HCT116 (cell line): ENCODE measurements around the gene KIF18A. TPM values are rescaled to one million over a fixed set of nuclear protein-coding genes. Genes with fewer than 3 reads are reported as not detected.

ENCODE experiments used
- ATAC-seq: fragments of 200-7000 bp; cut with Tn5 transposase; 2 replicates; pipeline ENCODE4 v1.9.1; 2020; ENCODE audit warnings: mild to moderate bottlenecking, moderate library complexity
- BruUV-seq: library from RNA; stranded (reverse); fragments of 400-500 nt; replicated peaks from 2 replicates; lab custom pipeline; 2021; lab: Mats Ljungman, UMichigan
- CTCF ChIA-PET: fragments of 300-600 bp; sonication (Branson Sonifier 250); formaldehyde crosslinking; loops from one replicate; lab custom pipeline; 2021; ENCODE audit warnings: antibody characterized with exemption; lab: Charles Lee
- POLR2A ChIA-PET: fragments of 300-600, 350-600 bp; sonication (Branson Sonifier 250); formaldehyde crosslinking; loops from one replicate; lab custom pipeline; 2021; ENCODE audit warnings: antibody characterized with exemption; lab: Charles Lee
- RAD21 ChIA-PET, 2 experiments: fragments of 300-600 bp; sonication (Branson Sonifier 250); formaldehyde crosslinking; loops; one replicate each; lab custom pipeline; 2023; ENCODE audit warnings: low total read pairs in 2 of 2; ENCODE audit not compliant: uncharacterized antibody in 2 of 2, unreplicated experiment in 2 of 2, low non-redundant PET in 1 of 2; lab: Charles Lee
- DNase-seq: peaks from one replicate; pipeline ENCODE4 v3.0.0-alpha.2; 2010; ENCODE audit warnings: low read depth, low spot score
- H2AFZ ChIP-seq: fragments of 200-600 bp; shearing (Covaris generic), sonication (generic); 2 replicates; pipeline ENCODE4 v1.6.1; 2017; ENCODE audit warnings: low read depth, mixed run types, mixed read lengths, antibody characterized with exemption, low read length; ENCODE audit not compliant: poor library complexity, severe bottlenecking
- H3K27ac ChIP-seq: 2 replicates; pipeline ENCODE4 v1.5.1; 2012; ENCODE audit warnings: low read depth, low read length
- H3K27me3 ChIP-seq: fragments of 200-600 bp; sonication (generic); 2 replicates; pipeline ENCODE4 v1.6.1; 2016; ENCODE audit warnings: mixed run types, low read length, mixed read lengths; ENCODE audit not compliant: insufficient read depth
- H3K36me3 ChIP-seq, 2 experiments: fragments of 200-500 bp in 1 of 2; fragments of 200-600 bp in 1 of 2; sonication (Bioruptor generic) in 1 of 2; sonication (generic) in 1 of 2; 2 replicates each; pipeline versions ENCODE4 v1.5.1 to v1.6.1; 2014 to 2016; ENCODE audit warnings: low read length in 2 of 2, inconsistent platforms in 1 of 2, mixed read lengths in 1 of 2, mixed run types in 1 of 2; ENCODE audit not compliant: insufficient read depth in 2 of 2, control insufficient read depth in 1 of 2
- H3K4me1 ChIP-seq, 2 experiments: fragments of 200-600 bp in 1 of 2; sonication (generic) in 1 of 2; 2 replicates each; pipeline versions ENCODE4 v1.5.1 to v1.6.1; 2012 to 2017; ENCODE audit warnings: low read length in 2 of 2, inconsistent platforms in 1 of 2, mild to moderate bottlenecking in 1 of 2, mixed read lengths in 1 of 2, mixed run types in 1 of 2, moderate library complexity in 1 of 2; ENCODE audit not compliant: insufficient read depth in 2 of 2, control insufficient read depth in 1 of 2
- H3K4me2 ChIP-seq: fragments of 200-600 bp; sonication (generic); 2 replicates; pipeline ENCODE4 v1.6.1; 2017; ENCODE audit warnings: mixed run types, low read length, mixed read lengths
- H3K4me3 ChIP-seq, 2 experiments: fragments of 200-600 bp in 1 of 2; sonication (generic) in 1 of 2; replicated peaks in 1 of 2; 2 replicates each; pipeline ENCODE4 v1.5.1; 2011 to 2016; ENCODE audit warnings: low read length in 2 of 2, control low read depth in 1 of 2, low read depth in 1 of 2, mild to moderate bottlenecking in 1 of 2, mixed read lengths in 1 of 2, mixed run types in 1 of 2
- H3K79me2 ChIP-seq: fragments of 200-600 bp; sonication (generic); 2 replicates; pipeline ENCODE4 v1.6.1; 2017; ENCODE audit warnings: mild to moderate bottlenecking, mixed run types, low read length, moderate library complexity, mixed read lengths; ENCODE audit not compliant: insufficient read depth
- H3K9ac ChIP-seq: fragments of 200-600 bp; sonication (generic); 2 replicates; pipeline ENCODE4 v1.6.1; 2016; ENCODE audit warnings: low read length, mixed read lengths
- H3K9me2 ChIP-seq: fragments of 200-600 bp; sonication (generic), shearing (Covaris generic); 2 replicates; pipeline ENCODE4 v1.6.1; 2017; ENCODE audit warnings: mixed run types, mild to moderate bottlenecking, moderate library complexity; ENCODE audit not compliant: insufficient read depth
- H3K9me3 ChIP-seq, 2 experiments: fragments of 200-500 bp in 1 of 2; fragments of 200-600 bp in 1 of 2; sonication (Bioruptor generic) in 1 of 2; sonication (generic) in 1 of 2; 2 replicates each; pipeline ENCODE4 v1.6.1; 2014 to 2017; ENCODE audit warnings: low read length in 2 of 2, mixed read lengths in 2 of 2, inconsistent platforms in 1 of 2, low read depth in 1 of 2, mild to moderate bottlenecking in 1 of 2, mixed run types in 1 of 2, moderate library complexity in 1 of 2; ENCODE audit not compliant: control insufficient read depth in 1 of 2, insufficient read depth in 1 of 2
- H4K20me1 ChIP-seq: fragments of 200-600 bp; sonication (generic), shearing (Covaris generic); 2 replicates; pipeline ENCODE4 v1.6.1; 2017; ENCODE audit warnings: mixed run types, mild to moderate bottlenecking, moderate library complexity; ENCODE audit not compliant: insufficient read depth
- ATF3 ChIP-seq: IDR thresholded peaks from 2 replicates; pipeline ENCODE4 v1.6.1; 2012
- CBX3 ChIP-seq: IDR thresholded peaks from 2 replicates; pipeline ENCODE4 v1.6.1; 2012; ENCODE audit warnings: low read depth
- CEBPB ChIP-seq: IDR thresholded peaks from 2 replicates; pipeline ENCODE4 v1.6.1; 2012; ENCODE audit warnings: low read depth
- CTCF ChIP-seq, 3 experiments: fragments of 200-600 bp in 1 of 3; sonication (generic) in 1 of 3; IDR thresholded peaks in 2 of 3; conservative IDR thresholded peaks in 1 of 3; 2 replicates each; pipeline ENCODE4 v1.5.1; 2012 to 2017; ENCODE audit warnings: low read depth in 2 of 3, low read length in 2 of 3, antibody characterized with exemption in 1 of 3, borderline replicate concordance in 1 of 3, control low read depth in 1 of 3, mild to moderate bottlenecking in 1 of 3, mixed read lengths in 1 of 3, mixed run types in 1 of 3, moderate library complexity in 1 of 3; ENCODE audit not compliant: insufficient read depth in 1 of 3
- EGR1 ChIP-seq: IDR thresholded peaks from 2 replicates; pipeline ENCODE4 v1.6.1; 2012; ENCODE audit warnings: low read depth
- ELF1 ChIP-seq: IDR thresholded peaks from 2 replicates; pipeline ENCODE4 v1.6.1; 2012; ENCODE audit warnings: low read depth, borderline replicate concordance
- EZH2 ChIP-seq: fragments of 200-600 bp; sonication (generic); IDR thresholded peaks from 2 replicates; pipeline ENCODE4 v1.6.1; 2017; ENCODE audit warnings: antibody characterized with exemption, mixed run types
- EZH2phosphoT487 ChIP-seq: fragments of 200-600 bp; IDR thresholded peaks from 2 replicates; pipeline ENCODE4 v1.6.1; 2018; ENCODE audit warnings: antibody characterized with exemption, borderline replicate concordance
- FOSL1 ChIP-seq: IDR thresholded peaks from 2 replicates; pipeline ENCODE4 v1.6.1; 2012; ENCODE audit warnings: low read depth
- JUND ChIP-seq: IDR thresholded peaks from 2 replicates; pipeline ENCODE4 v1.6.1; 2012
- MAX ChIP-seq: IDR thresholded peaks from 2 replicates; pipeline ENCODE4 v1.6.1; 2012
- POLR2A ChIP-seq: IDR thresholded peaks from 2 replicates; pipeline ENCODE4 v1.7.0; 2011; ENCODE audit warnings: borderline replicate concordance; ENCODE audit not compliant: insufficient read depth, insufficient read length; ENCODE audit errors: extremely low read depth
- POLR2AphosphoS5 ChIP-seq: IDR thresholded peaks from 2 replicates; pipeline ENCODE4 v1.6.1; 2011; ENCODE audit warnings: mild to moderate bottlenecking, low read depth, low read length, moderate library complexity
- REST ChIP-seq: IDR thresholded peaks from 2 replicates; pipeline ENCODE4 v1.6.1; 2012; ENCODE audit warnings: low read depth
- SIN3A ChIP-seq: IDR thresholded peaks from 2 replicates; pipeline ENCODE4 v1.6.1; 2012; ENCODE audit warnings: low read depth
- SRF ChIP-seq: IDR thresholded peaks from 2 replicates; pipeline ENCODE4 v1.6.1; 2012; ENCODE audit warnings: low read depth
- TCF7L2 ChIP-seq: IDR thresholded peaks from 2 replicates; pipeline ENCODE4 v1.7.0; 2011; ENCODE audit warnings: borderline replicate concordance, inconsistent platforms; ENCODE audit not compliant: insufficient read depth, insufficient read length; ENCODE audit errors: extremely low read depth
- YY1 ChIP-seq: IDR thresholded peaks from 2 replicates; pipeline ENCODE4 v1.6.1; 2011; ENCODE audit warnings: low read length, low read depth, moderate library complexity, mild to moderate bottlenecking; ENCODE audit not compliant: insufficient replicate concordance; ENCODE audit errors: extremely low read depth
- ZBTB33 ChIP-seq: IDR thresholded peaks from 2 replicates; pipeline ENCODE4 v1.6.1; 2011; ENCODE audit warnings: mild to moderate bottlenecking, low read length, moderate library complexity; ENCODE audit not compliant: insufficient replicate concordance; ENCODE audit errors: extremely low read depth
- ZFX ChIP-seq: fragments of 450-650 bp; IDR thresholded peaks from 2 replicates; pipeline ENCODE4 v1.6.1; 2017
- intact Hi-C: fragments of 100-400 bp; cut with micrococcal nuclease; formaldehyde crosslinking; loops from 2 replicates; pipeline ENCODE4 v1.10.0; 2022
- total RNA-seq: library from RNA; stranded (reverse); gene quantifications from one replicate; pipeline ENCODE4 v1.2.1, GENCODE V29; 2021; ENCODE audit not compliant: unreplicated experiment

KIF18A gene
- total RNA-seq, 1 experiment from 2014 or later = 50.7 TPM

- Histone ChIP-seq H3K9me3 (no peaks in the 10 kb centered on the region), H3K4me3 (no peak overlapping the region), H3K9me2 (no peaks in the 10 kb centered on the region), H3K79me2 (no peaks in the 10 kb centered on the region), H3K4me1 (peaks cover 7 to 11% of the 10 kb centered on the region in 2 experiments), H3K9ac (no peak overlapping the region), H4K20me1 (no peaks in the 10 kb centered on the region), H3K4me2 (no peak overlapping the region), H2AFZ (no peak overlapping the region), H3K27me3 (no peaks in the 10 kb centered on the region), H3K36me3 (no peaks in the 10 kb centered on the region), H3K27ac (no peak overlapping the region)
- DNase-seq = no peak
- ChIA-PET POLR2A (no interaction called here), CTCF (no interaction called here), RAD21 (no interaction called here)
- intact Hi-C loops = no loop called here
- TF ChIP-seq TCF7L2 = no peak
- no peak for TF ChIP-seq SIN3A
- no peak for TF ChIP-seq CEBPB
- TF ChIP-seq CBX3 = no peak
- TF ChIP-seq POLR2A = no peak
- no peak for TF ChIP-seq CTCF (IDR thresholded peaks at IDR 0.05 in 2 of 3, conservative IDR thresholded peaks at IDR 0.05 in 1 of 3; ENCODE audit: borderline replicate concordance in 1 of 3, insufficient read depth in 1 of 3, low read depth in 2 of 3, low read length in 2 of 3)
- no peak for TF ChIP-seq JUND
- TF ChIP-seq MAX = no peak
- TF ChIP-seq EZH2 = no peak
- TF ChIP-seq ZBTB33 = no peak
- no peak for TF ChIP-seq EGR1
- TF ChIP-seq ELF1 = no peak
- TF ChIP-seq EZH2phosphoT487 = no peak
- no peak for TF ChIP-seq ATF3
- no peak for TF ChIP-seq ZFX
- no peak for TF ChIP-seq YY1
- no peak for TF ChIP-seq REST
- TF ChIP-seq SRF = no peak
- TF ChIP-seq FOSL1 = no peak
- TF ChIP-seq POLR2AphosphoS5 = no peak
- no peak for ATAC-seq
- BruUV-seq = no TSS peak
These were observed 135.3 kb downstream of the KIF18A start for GRCh38 chr11:27972522-27973170.
